GM19193 (cell line): ENCODE data around the gene RNU11.

Experiments
- POLR2A ChIP-seq: IDR thresholded peaks from 4 replicates; pipeline ENCODE4 v1.6.1; 2011; ENCODE audit not compliant: insufficient read depth, insufficient read length; ENCODE audit errors: extremely low read depth

RNU11 gene

GRCh38 chr1:28648008-28648473, 359 bp upstream of the RNU11 start:
- no peak for TF ChIP-seq POLR2A

GRCh38 chr1:28656335-28656734, 7.9 kb downstream of the RNU11 start:
- no peak for TF ChIP-seq POLR2A

DNA sequence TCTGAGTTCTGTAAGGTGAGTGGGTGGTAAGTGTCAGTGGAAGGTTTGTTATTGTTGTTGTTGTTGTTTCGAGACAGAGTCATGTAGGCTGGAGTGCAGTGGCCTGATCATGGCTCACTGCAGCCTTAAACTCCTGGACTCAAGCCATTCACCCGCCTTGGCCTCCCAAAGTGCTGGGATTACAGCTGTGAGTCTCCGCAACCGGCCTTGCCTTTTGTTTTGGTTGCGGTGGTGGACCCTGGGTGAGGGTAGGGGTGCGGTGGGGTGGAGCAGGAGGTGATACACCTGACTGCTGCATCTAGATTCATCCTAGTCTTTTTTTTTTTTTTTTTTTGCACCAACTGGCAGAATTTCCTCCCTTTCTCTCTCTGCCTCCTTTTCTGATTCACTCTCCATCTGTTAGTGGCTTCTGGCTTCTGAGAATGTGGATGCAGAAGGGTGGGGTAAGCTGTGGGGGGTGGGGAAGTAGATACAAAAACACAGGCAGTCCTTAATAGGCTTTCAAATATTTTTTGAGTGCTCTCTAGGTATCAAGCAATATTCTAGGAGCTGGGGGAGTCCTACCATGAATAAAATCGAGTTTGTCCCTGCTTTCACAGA, 15.6 kb downstream of the RNU11 start:
- no peak for TF ChIP-seq POLR2A

GRCh38 chr1:28666806-28667205, 18.4 kb downstream of the RNU11 start:
- TF ChIP-seq POLR2A, result no peak

DNA sequence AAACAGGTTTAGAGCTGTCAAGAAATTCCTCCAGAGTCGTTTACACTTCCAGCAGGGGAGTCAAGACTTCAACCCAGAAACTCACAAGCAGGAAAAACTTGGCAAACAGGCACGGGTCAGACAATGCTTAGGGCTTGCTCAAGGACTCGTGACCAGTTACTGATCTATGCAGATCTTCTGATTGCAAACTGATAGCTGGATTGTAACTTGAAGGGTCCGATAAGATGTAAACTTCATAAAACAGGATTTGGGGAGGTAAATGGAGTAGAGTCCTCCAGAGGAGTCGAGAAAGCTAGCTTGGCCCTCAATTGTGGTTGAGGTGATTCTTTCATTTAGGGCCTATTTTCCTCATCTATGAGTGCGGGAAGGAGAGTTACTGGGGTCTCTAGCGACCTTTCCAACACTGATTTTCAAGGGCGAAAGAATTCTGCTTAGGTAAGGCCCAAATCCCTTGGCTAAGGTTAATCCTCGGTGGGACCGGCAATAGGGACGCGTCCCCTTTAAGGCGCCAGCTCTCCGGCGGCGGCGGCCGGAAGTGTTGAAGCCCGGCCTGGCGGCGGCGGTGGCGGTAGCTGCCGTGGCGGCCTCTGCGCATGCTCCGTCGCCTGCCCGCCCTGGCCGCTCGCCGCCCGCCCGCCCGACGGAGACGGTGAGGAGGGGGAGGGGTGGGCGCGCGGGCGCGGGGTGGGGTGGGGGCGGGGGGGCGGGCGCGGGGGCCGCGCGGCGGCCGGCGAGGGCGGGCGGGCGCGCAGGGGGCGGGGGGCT, 20.0 kb downstream of the RNU11 start, which contains the start of gene GMEB1:
Gene GMEB1, plus strand, starts transcription at position 594 of the 765 bp plus-strand sequence. CDS start 14,829 bp downstream, outside the sequence.
- TF ChIP-seq POLR2A, result peak; percentile 34

GRCh38 chr1:28668956-28669723, 20.7 kb downstream of the RNU11 start:
- TF ChIP-seq POLR2A, result peak; percentile 55

DNA sequence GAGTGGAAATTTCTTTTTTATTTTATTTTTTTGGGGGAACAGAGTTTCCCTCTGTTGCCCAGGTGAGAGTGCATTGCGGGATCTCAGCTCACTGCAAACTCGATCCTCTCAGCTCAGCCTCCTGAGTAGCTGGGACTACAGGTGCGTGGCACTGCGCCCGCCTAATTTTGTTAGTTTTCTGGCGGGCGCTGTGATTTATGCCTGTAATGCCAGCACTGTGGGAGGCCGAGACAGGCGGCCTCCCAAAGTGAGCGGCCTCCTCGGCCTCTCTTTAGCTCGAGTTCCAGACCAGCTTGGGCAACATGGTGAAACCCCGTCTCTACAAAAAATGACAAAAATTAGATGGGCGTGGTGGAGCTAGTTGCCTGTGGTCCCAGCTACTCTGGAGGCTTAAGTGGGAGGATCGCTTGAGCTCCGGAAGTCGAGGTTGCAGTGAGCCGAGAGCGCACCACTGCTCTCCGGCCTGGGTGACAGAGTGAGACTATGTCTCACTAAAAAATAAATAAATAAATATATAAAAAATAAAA, 22.9 kb downstream of the RNU11 start:
- no peak for TF ChIP-seq POLR2A

- TF ChIP-seq POLR2A, result no peak
These were observed 27.5 kb downstream of the RNU11 start for GRCh38 chr1:28675924-28676257.

- no peak for TF ChIP-seq POLR2A
These were observed 31.8 kb downstream of the RNU11 start for GRCh38 chr1:28680151-28680550.

GRCh38 chr1:28682840-28683239, 34.4 kb downstream of the RNU11 start:
- no peak for TF ChIP-seq POLR2A

DNA sequence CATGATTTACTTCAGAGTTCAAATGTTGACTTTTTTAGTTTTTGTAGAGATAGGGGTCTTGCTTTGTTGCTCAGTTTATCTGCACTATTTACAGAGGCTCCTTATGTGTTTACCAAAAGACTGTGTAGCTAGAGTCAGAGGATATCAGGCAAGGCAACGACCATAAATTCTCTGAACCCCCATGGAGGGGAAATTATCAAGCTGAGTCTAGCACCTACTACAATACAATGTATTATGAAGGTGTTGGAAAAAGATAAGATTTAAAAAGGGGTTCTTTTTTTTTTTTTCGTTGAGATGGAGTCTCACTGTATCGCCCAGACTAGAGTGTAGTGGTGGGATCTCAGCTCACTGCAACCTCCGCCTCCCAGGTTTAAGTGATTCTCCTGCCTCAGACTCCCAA, 36.5 kb downstream of the RNU11 start:
- TF ChIP-seq POLR2A, result no peak
